Activated T-cell treated with anti-CD3 and anti-CD28 coated beads, Interleukin-2, amount 50 U/mL, for 1 hour (primary cell): ENCODE data around the gene ASCL1.

Source experiments
- DNase-seq: peaks from one replicate; pipeline ENCODE4 v3.0.0-alpha.2; 2020

The ASCL1 gene

GRCh38 chr12:102990419-102990818 is 32.9 kb downstream of the ASCL1 start:
- DNase-seq = no peak

GRCh38 chr12:102992297-102992696 is 34.8 kb downstream of the ASCL1 start:
- DNase-seq = no peak

GRCh38 chr12:102992720-102993119 is 35.2 kb downstream of the ASCL1 start:
- no peak for DNase-seq

DNA sequence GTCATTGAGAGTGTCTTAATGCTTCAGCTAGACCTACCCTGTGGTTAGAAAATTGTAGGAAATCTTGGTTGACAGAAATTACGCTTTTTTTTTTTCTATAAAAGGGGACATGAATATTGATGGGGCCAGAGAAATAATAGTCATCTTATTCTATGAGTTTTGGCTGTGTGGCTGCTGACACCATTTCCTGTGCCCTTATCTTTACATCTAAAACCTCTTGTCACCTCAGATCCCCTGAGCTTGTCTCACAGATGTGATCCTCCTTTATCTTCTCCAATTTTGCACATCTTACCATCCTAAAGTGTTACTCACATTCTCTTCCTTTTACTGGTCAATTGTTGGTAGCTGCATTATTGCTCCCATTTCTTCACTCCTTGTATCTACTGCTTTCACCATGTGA is 36.1 kb downstream of the ASCL1 start:
- no peak for DNase-seq

DNA sequence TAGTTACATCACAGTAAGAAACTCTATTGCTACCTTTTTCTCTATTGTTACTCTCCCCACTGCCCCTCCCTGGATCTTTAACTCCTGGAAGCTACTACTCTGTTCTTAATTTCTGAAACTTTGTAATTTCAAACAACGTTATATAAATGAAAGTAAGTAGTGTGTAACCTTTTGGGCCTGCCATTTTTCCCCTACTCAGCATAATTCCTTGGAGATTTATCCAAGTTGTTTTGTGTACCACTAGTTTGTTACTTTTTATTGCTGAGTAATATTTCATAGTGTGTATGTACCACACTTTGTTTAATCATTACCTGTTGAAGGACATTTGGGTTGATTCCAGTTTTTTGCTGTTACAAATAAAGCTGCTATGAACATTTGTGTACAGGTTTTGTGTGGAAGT is 37.9 kb downstream of the ASCL1 start:
- DNase-seq = no peak
